K562 (cell line): ENCODE results near the gene ANP32B. TPM values are rescaled to one million over a fixed set of nuclear protein-coding genes. Genes with fewer than 3 reads are reported as not detected.
A peak's percentile ranks its signal among the peaks of the same experiment; 100 is the strongest.

Experiments
- ARNT ChIP-seq, 2 experiments: fragments of 450-650 bp; IDR thresholded peaks; 2 replicates each; pipeline ENCODE4 v1.6.1; 2016; ENCODE audit warnings: mild to moderate bottlenecking in 1 of 2
- ATF1 ChIP-seq, 2 experiments: fragments of 450-650 bp in 1 of 2; IDR thresholded peaks; 2 replicates each; pipeline ENCODE4 v1.6.1; 2016; ENCODE audit warnings: missing compliant biosample characterization in 1 of 2, missing genetic modification characterization in 1 of 2
- BRCA1 ChIP-seq, 2 experiments: fragments of 450-650 bp in 1 of 2; sonication (generic) in 1 of 2; formaldehyde crosslinking in 1 of 2; IDR thresholded peaks; 2 replicates each; pipeline versions ENCODE4 v1.5.0 to v1.6.1; 2017 to 2020; ENCODE audit warnings: mild to moderate bottlenecking in 1 of 2, missing genetic modification reagents in 1 of 2
- BRD4 ChIP-seq: fragments of 200-600 bp; sonication (generic); IDR thresholded peaks from 2 replicates; pipeline ENCODE4 v1.6.1; 2017; ENCODE audit warnings: inconsistent platforms
- CBX3 ChIP-seq, 2 experiments: IDR thresholded peaks; 1 replicate in 1 of 2; 2 replicates in 1 of 2; pipeline ENCODE4 v1.6.1; 2012; ENCODE audit warnings: inconsistent platforms in 2 of 2, low read length in 2 of 2, borderline replicate concordance in 1 of 2, control low read depth in 1 of 2
- CREB1 ChIP-seq, 2 experiments: sonication (generic) in 1 of 2; formaldehyde crosslinking in 1 of 2; IDR thresholded peaks; 2 replicates each; pipeline versions ENCODE4 v1.6.1 to v1.8.0; 2012 to 2022; ENCODE audit warnings: inconsistent platforms in 1 of 2, mild to moderate bottlenecking in 1 of 2, missing genetic modification reagents in 1 of 2, moderate library complexity in 1 of 2
- ELF4 ChIP-seq: fragments of 450-650 bp; formaldehyde crosslinking; IDR thresholded peaks from 2 replicates; pipeline ENCODE4 v1.4.0; 2022; ENCODE audit warnings: missing genetic modification characterization
- GABPB2 ChIP-seq: fragments of 250-450 bp; sonication (Bioruptor Pico); conservative IDR thresholded peaks from 2 replicates; pipeline ENCODE4 v1.5.1; 2021; ENCODE audit warnings: mild to moderate bottlenecking
- MECOM ChIP-seq: fragments of 250-450 bp; sonication (Bioruptor Pico); IDR thresholded peaks from 2 replicates; pipeline ENCODE4 v1.8.0; 2022; ENCODE audit warnings: inconsistent platforms
- MEIS2 ChIP-seq: fragments of 450-650 bp; IDR thresholded peaks from 2 replicates; pipeline ENCODE4 v1.6.1; 2014; ENCODE audit warnings: mild to moderate bottlenecking; ENCODE audit not compliant: partially characterized antibody
- MIER1 ChIP-seq: fragments of 450-650 bp; IDR thresholded peaks from 2 replicates; pipeline ENCODE4 v1.6.1; 2016; ENCODE audit warnings: antibody characterized with exemption, mild to moderate bottlenecking, low read depth
- POLR2H ChIP-seq: IDR thresholded peaks from 2 replicates; pipeline ENCODE4 v1.6.1; 2016; ENCODE audit warnings: missing genetic modification characterization, low read depth, mild to moderate bottlenecking, control low read depth, missing compliant biosample characterization, moderate library complexity
- PRMT5 ChIP-seq: sonication (generic); formaldehyde crosslinking; IDR thresholded peaks from 2 replicates; pipeline ENCODE4 v1.5.0; 2020; ENCODE audit warnings: missing genetic modification reagents
- polyA plus RNA-seq, 8 experiments: library from polyadenylated mRNA; depleted of rRNA in 4 of 8; stranded (reverse) in 5 of 8; unstranded in 3 of 8; fragments of >200 nt; fragmentation: Nextera tagmentation in 2 of 8; fragmentation: Illumina TruSeq in 1 of 8; extraction: Ambion mirVana in 2 of 8; extraction: Trizol in 1 of 8; gene quantifications; 2 replicates each; pipeline versions ENCODE4 v1.2.1 to v1.2.3, GENCODE V29; 2011 to 2014; ENCODE audit warnings: inconsistent platforms in 1 of 8, missing spikeins in 1 of 8
- total RNA-seq, 7 experiments: library from RNA; depleted of rRNA in 6 of 7; stranded (reverse); fragments of >200 nt in 6 of 7; fragmentation: Illumina TruSeq in 2 of 7; extraction: Trizol in 2 of 7; gene quantifications; 2 replicates each; pipeline versions ENCODE4 v1.2.1 to v1.2.3, GENCODE V29; 2011 to 2021; ENCODE audit warnings: low replicate concordance in 1 of 7
- TF ChIP-seq, protein P1 (sequence below): fragments of 450-650 bp; formaldehyde crosslinking; IDR thresholded peaks from 2 replicates; pipeline ENCODE4 v1.4.0; 2022; ENCODE audit warnings: mild to moderate bottlenecking, moderate library complexity
- TF ChIP-seq, protein P2 (sequence below), 2 experiments: fragments of 150-350 bp in 1 of 2; IDR thresholded peaks; 2 replicates each; pipeline ENCODE4 v1.6.1; 2012 to 2016; ENCODE audit warnings: low read depth in 2 of 2, low read length in 2 of 2, mild to moderate bottlenecking in 1 of 2, moderate library complexity in 1 of 2

The ANP32B gene
- total and polyA plus RNA-seq, 9 of the 15 experiments (the other 6 are each of a cell fraction or from before 2014, with no cell fraction given), result 68.9 to 815 (median 141) TPM

DNA sequence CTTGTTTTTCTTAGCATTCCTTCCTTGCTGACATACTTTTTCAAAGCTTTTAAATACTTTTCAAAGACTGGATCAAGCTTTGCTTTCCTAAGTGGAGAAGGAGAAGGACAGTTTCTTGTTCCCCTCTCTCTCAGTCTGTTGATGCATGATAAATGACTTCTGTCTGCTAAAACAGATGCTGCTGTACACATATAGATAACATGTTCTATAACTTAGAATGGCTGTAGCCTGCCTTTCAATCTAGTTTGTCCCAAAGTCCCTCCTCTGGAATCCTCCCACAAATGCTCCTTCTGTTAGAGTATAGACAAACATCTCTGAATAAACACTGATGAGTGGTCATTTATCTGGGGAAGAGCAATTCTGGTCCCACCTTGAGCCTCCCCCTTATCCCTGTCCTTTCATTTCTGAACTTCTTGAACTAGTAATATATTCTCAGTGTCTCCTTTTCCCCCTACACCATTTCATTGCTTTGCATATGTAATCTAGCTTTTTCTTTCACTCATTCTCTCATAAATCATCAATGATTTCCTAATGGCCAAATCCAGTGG, 39.8 kb upstream of the ANP32B start (continued):
- TF ChIP-seq ELF4, result no peak
- TF ChIP-seq, protein P1, sequence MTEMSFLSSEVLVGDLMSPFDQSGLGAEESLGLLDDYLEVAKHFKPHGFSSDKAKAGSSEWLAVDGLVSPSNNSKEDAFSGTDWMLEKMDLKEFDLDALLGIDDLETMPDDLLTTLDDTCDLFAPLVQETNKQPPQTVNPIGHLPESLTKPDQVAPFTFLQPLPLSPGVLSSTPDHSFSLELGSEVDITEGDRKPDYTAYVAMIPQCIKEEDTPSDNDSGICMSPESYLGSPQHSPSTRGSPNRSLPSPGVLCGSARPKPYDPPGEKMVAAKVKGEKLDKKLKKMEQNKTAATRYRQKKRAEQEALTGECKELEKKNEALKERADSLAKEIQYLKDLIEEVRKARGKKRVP (CRISPR knock-in tag), result 0 out of 2 replicates have a peak, but pooled peaks have one; percentile 3
- TF ChIP-seq ATF1 (CRISPR knock-in tag; IDR thresholded peaks at IDR 0.05), result no peak
- TF ChIP-seq ATF1 (tag; IDR thresholded peaks at IDR 0.05), result peak; percentile 48
- TF ChIP-seq ARNT (IDR thresholded peaks at IDR 0.05), result peak; percentile 70 to 89; a peak in 3 of 4 replicates
- no peak for TF ChIP-seq BRCA1 (IDR thresholded peaks at IDR 0.05)
- TF ChIP-seq BRCA1 (CRISPR knock-in tag; IDR thresholded peaks at IDR 0.05), result no peak
- TF ChIP-seq CREB1 (IDR thresholded peaks at IDR 0.05), result peak; percentile 70; the same call in 1 of the 2 replicates
- TF ChIP-seq CREB1 (CRISPR knock-in tag; IDR thresholded peaks at IDR 0.05), result no peak
- TF ChIP-seq GABPB2, result no peak
- peak; percentile 99 for TF ChIP-seq MIER1
- TF ChIP-seq MECOM (CRISPR knock-in tag), result no peak
- TF ChIP-seq CBX3 (IDR thresholded peaks at IDR 0.05; ENCODE audit: borderline replicate concordance in 1 of 2, low read length in 2 of 2), result peak in 1 of 2 experiments; percentile 54; a peak in 1 of 3 replicates
- no peak for TF ChIP-seq PRMT5 (CRISPR knock-in tag)
- TF ChIP-seq BRD4, result 0 out of 2 replicates have a peak, but pooled peaks have one; percentile 19
- TF ChIP-seq, protein P2, sequence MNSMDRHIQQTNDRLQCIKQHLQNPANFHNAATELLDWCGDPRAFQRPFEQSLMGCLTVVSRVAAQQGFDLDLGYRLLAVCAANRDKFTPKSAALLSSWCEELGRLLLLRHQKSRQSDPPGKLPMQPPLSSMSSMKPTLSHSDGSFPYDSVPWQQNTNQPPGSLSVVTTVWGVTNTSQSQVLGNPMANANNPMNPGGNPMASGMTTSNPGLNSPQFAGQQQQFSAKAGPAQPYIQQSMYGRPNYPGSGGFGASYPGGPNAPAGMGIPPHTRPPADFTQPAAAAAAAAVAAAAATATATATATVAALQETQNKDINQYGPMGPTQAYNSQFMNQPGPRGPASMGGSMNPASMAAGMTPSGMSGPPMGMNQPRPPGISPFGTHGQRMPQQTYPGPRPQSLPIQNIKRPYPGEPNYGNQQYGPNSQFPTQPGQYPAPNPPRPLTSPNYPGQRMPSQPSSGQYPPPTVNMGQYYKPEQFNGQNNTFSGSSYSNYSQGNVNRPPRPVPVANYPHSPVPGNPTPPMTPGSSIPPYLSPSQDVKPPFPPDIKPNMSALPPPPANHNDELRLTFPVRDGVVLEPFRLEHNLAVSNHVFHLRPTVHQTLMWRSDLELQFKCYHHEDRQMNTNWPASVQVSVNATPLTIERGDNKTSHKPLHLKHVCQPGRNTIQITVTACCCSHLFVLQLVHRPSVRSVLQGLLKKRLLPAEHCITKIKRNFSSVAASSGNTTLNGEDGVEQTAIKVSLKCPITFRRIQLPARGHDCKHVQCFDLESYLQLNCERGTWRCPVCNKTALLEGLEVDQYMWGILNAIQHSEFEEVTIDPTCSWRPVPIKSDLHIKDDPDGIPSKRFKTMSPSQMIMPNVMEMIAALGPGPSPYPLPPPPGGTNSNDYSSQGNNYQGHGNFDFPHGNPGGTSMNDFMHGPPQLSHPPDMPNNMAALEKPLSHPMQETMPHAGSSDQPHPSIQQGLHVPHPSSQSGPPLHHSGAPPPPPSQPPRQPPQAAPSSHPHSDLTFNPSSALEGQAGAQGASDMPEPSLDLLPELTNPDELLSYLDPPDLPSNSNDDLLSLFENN (IDR thresholded peaks at IDR 0.05; ENCODE audit: low read depth in 2 of 2, low read length in 2 of 2), result peak in 1 of 2 experiments; percentile 86; a peak in 2 of 4 replicates
- peak; percentile 100 for TF ChIP-seq MEIS2
- TF ChIP-seq POLR2H, result no peak
